Body of pancreas (tissue), 4 donors: ENCODE measurements around the gene IPO11.

Experiments
- POLR2A ChIP-seq, 3 donors: fragments of 450-650 bp; IDR thresholded peaks; one replicate each; pipeline ENCODE4 v1.6.1; 2016; ENCODE audit warnings: antibody characterized with exemption in 3 of 3, mild to moderate bottlenecking in 2 of 3
- TF ChIP-seq, protein P1 (sequence below), 7 experiments: fragments of 450-650 bp in 4 of 7; fragments of 200-600 bp in 3 of 7; sonication (generic) in 3 of 7; IDR thresholded peaks; one replicate each; pipeline ENCODE4 v1.5.1; 2016 to 2019; ENCODE audit warnings: antibody characterized with exemption in 7 of 7

DNA sequence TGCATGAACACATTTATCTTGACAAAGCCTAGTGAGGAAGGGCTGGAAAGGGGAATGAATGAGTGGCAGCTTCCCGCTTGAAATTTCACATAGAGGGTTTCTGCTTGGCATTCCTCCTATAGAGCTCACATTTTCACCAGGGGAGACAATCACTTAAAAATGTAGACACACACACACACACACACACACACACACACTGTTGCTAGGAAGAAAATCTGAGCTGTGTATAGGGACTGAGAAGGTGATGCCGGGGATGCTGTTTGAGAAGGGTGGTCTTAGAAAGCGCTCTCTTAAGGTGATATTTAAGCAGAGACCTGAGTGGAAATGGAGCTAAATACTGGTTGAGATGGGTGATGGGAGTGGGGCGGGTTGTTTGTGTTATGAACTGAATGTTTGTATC, 236.5 kb downstream of the IPO11 start:
- TF ChIP-seq POLR2A (IDR thresholded peaks at IDR 0.05) = no peak
- TF ChIP-seq, protein P1, sequence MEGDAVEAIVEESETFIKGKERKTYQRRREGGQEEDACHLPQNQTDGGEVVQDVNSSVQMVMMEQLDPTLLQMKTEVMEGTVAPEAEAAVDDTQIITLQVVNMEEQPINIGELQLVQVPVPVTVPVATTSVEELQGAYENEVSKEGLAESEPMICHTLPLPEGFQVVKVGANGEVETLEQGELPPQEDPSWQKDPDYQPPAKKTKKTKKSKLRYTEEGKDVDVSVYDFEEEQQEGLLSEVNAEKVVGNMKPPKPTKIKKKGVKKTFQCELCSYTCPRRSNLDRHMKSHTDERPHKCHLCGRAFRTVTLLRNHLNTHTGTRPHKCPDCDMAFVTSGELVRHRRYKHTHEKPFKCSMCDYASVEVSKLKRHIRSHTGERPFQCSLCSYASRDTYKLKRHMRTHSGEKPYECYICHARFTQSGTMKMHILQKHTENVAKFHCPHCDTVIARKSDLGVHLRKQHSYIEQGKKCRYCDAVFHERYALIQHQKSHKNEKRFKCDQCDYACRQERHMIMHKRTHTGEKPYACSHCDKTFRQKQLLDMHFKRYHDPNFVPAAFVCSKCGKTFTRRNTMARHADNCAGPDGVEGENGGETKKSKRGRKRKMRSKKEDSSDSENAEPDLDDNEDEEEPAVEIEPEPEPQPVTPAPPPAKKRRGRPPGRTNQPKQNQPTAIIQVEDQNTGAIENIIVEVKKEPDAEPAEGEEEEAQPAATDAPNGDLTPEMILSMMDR (IDR thresholded peaks at IDR 0.05) = no peak
